Testis (tissue), 3 donors: ENCODE data around the gene SLC24A5. TPM values are rescaled to one million over a fixed set of nuclear protein-coding genes. Genes with fewer than 3 reads are reported as not detected.

Experiments used
- DNase-seq: peaks from one replicate; pipeline ENCODE4 v3.0.0-alpha.2; 2019
- H3K27ac ChIP-seq, 2 donors: fragments of 200-600 bp; sonication (generic); one replicate each; pipeline ENCODE4 v1.5.1; 2019
- H3K27me3 ChIP-seq: fragments of 200-600 bp; sonication (generic); one replicate; pipeline ENCODE4 v1.5.1; 2019
- H3K36me3 ChIP-seq: fragments of 200-600 bp; sonication (generic); one replicate; pipeline ENCODE4 v1.5.1; 2017; ENCODE audit warnings: low read depth; ENCODE audit errors: missing control alignments
- H3K4me1 ChIP-seq: fragments of 200-600 bp; sonication (generic); one replicate; pipeline ENCODE4 v1.5.1; 2019
- H3K4me3 ChIP-seq, 2 donors: fragments of 200-600 bp; sonication (generic); one replicate each; pipeline ENCODE4 v1.5.1; 2017 to 2019
- H3K9me3 ChIP-seq: fragments of 200-600 bp; sonication (generic); one replicate; pipeline ENCODE4 v1.5.1; 2017
- CTCF ChIP-seq, 3 experiments: fragments of 450-650 bp in 2 of 3; fragments of 200-600 bp in 1 of 3; sonication (generic) in 1 of 3; IDR thresholded peaks; one replicate each; pipeline ENCODE4 v1.5.1; 2016 to 2019; ENCODE audit warnings: antibody characterized with exemption in 3 of 3, mild to moderate bottlenecking in 2 of 3, moderate library complexity in 1 of 3
- POLR2A ChIP-seq: fragments of 450-650 bp; IDR thresholded peaks from one replicate; pipeline ENCODE4 v1.6.1; 2017; ENCODE audit warnings: antibody characterized with exemption, mild to moderate bottlenecking, moderate library complexity
- WGBS, 2 donors: methylation state at CpG; one replicate each; pipeline ENCODE4 v1.1.5; 2018; 5-methylcytosine and 5-hydroxymethylcytosine counted together
- intact Hi-C: fragments of 100-400 bp; cut with DNase I; formaldehyde crosslinking; loops from one replicate; pipeline ENCODE4 v1.15.1; 2023; ENCODE audit warnings: low total_unique reads
- polyA plus RNA-seq: library from polyadenylated mRNA; stranded (reverse); fragments of 350-450 nt; fragmentation: Illumina TruSeq; extraction: RNeasy Lipid Tissue Mini Kit (QIAGEN cat#74804); gene quantifications from one replicate; pipeline ENCODE4 v1.2.3, GENCODE V29; 2014; ENCODE audit warnings: low read depth, low replicate concordance; ENCODE audit not compliant: insufficient read depth
- total RNA-seq, 2 donors: library from RNA; depleted of rRNA; stranded (reverse); fragments of >200 nt; gene quantifications; one replicate each; pipeline ENCODE4 v1.2.3, GENCODE V29; 2016

The SLC24A5 gene
- total and polyA plus RNA-seq, 3 donors from 2014 or later, result 0.63 to 1.8 TPM; not detected in 1

- H3K27ac ChIP-seq, result peak overlapping the region; percentile 93 to 94
- no peaks in the 10 kb centered on the region for H3K4me1 ChIP-seq
- TF ChIP-seq POLR2A (no peak), CTCF (IDR thresholded peaks at IDR 0.05) (no peak)
- WGBS, 2 donors, result 37 to 45% methylated on average over 2 of the region's 2 CpGs
- H3K36me3 ChIP-seq, result no peaks in the 10 kb centered on the region
- no peaks in the 10 kb centered on the region for H3K9me3 ChIP-seq
- DNase-seq, result no peak
- H3K4me3 ChIP-seq, result peak overlapping the region; percentile 74 to 80
- H3K27me3 ChIP-seq, result no peaks in the 10 kb centered on the region
- intact Hi-C loops, result no loop called here
Measured at GRCh38 chr15:48176957-48177356, 56.2 kb downstream of the SLC24A5 start.

GRCh38 chr15:48177383-48177765, 56.6 kb downstream of the SLC24A5 start:
- H3K27ac ChIP-seq, result peak overlapping the region; percentile 93 to 94
- 5% methylated on average over 10 of the region's 10 CpGs for WGBS, 2 donors
- DNase-seq, result peak; percentile 20
- H3K4me3 ChIP-seq, result peak overlapping the region; percentile 74 to 80
- H3K9me3 ChIP-seq, result no peaks in the 10 kb centered on the region
- no peak for TF ChIP-seq CTCF (IDR thresholded peaks at IDR 0.05)
- TF ChIP-seq POLR2A, result no peak
- H3K36me3 ChIP-seq, result no peaks in the 10 kb centered on the region
- no peaks in the 10 kb centered on the region for H3K4me1 ChIP-seq
- H3K27me3 ChIP-seq, result no peaks in the 10 kb centered on the region
- intact Hi-C loops, result no loop called here

- TF ChIP-seq POLR2A (no peak), CTCF (IDR thresholded peaks at IDR 0.05) (no peak)
- Histone ChIP-seq H3K9me3 (no peaks in the 10 kb centered on the region), H3K4me1 (no peaks in the 10 kb centered on the region), H3K4me3 (peak within 1 kb of the TSS; percentile 74 to 80), H3K27ac (peak within 1 kb of the TSS; percentile 93 to 94), H3K36me3 (no peaks in the 10 kb centered on the region), H3K27me3 (no peaks in the 10 kb centered on the region)
- WGBS, 2 donors, result 2% methylated on average over 68 of the region's 71 CpGs; no CpG with 5 or more reads in 1 of the 2 donors
- intact Hi-C loops, result no loop called here
- peak; percentile 89 for DNase-seq
Measured at GRCh38 chr15:48177766-48178647, 57.2 kb downstream of the SLC24A5 start, which contains the start of gene MYEF2. TSS of gene MYEF2 (minus strand) at chr15:48178295. CDS start at chr15:48178237, 58 bp downstream.

- H3K27ac ChIP-seq, result peak overlapping the region; percentile 93 to 94
- no peaks in the 10 kb centered on the region for H3K27me3 ChIP-seq
- no peak for DNase-seq
- peak overlapping the region; percentile 74 to 80 for H3K4me3 ChIP-seq
- WGBS, 2 donors, result 42 to 58% methylated on average over 1 of the region's 1 CpG
- no peaks in the 10 kb centered on the region for H3K9me3 ChIP-seq
- no peaks in the 10 kb centered on the region for H3K36me3 ChIP-seq
- H3K4me1 ChIP-seq, result no peaks in the 10 kb centered on the region
- intact Hi-C loops, result no loop called here
- TF ChIP-seq CTCF (IDR thresholded peaks at IDR 0.05) (no peak), POLR2A (no peak)
Measured at GRCh38 chr15:48178648-48178931, 57.8 kb downstream of the SLC24A5 start.

- intact Hi-C loops, result no loop called here
- no peak for DNase-seq
- H3K4me1 ChIP-seq, result no peaks in the 10 kb centered on the region
- no peaks in the 10 kb centered on the region for H3K36me3 ChIP-seq
- TF ChIP-seq POLR2A, result no peak
- TF ChIP-seq CTCF (IDR thresholded peaks at IDR 0.05), result no peak
- 53 to 59% methylated on average over 2 of the region's 2 CpGs for WGBS, 2 donors
- no peaks in the 10 kb centered on the region for H3K9me3 ChIP-seq
- no peak overlapping the region for H3K4me3 ChIP-seq
- no peak overlapping the region for H3K27ac ChIP-seq
- H3K27me3 ChIP-seq, result no peaks in the 10 kb centered on the region
Measured at GRCh38 chr15:48182749-48183148, 62.0 kb downstream of the SLC24A5 start.
